HG03045 (cell line): ENCODE measurements around the gene CDHR1.
A peak's percentile ranks its signal among the peaks of the same experiment; 100 is the strongest.
"Not testable (repeated sequence)": the region's sequence is repeated elsewhere in the genome, so short reads cannot be mapped to it uniquely, and the experiment has no call there.

Source experiments
- ATAC-seq: cut with Tn5 transposase; IDR thresholded peaks from one replicate; pipeline ENCODE4 v1.9.1; 2021; ENCODE audit warnings: mild to moderate bottlenecking, moderate library complexity; ENCODE audit not compliant: unreplicated experiment

Gene CDHR1

GRCh38 chr10:84194424-84195043 is at the start of gene CDHR1:
CDHR1 (plus strand) TSS chr10:84194537; CDS start chr10:84194761, 224 bp downstream.
- ATAC-seq, result peak; percentile 76

DNA sequence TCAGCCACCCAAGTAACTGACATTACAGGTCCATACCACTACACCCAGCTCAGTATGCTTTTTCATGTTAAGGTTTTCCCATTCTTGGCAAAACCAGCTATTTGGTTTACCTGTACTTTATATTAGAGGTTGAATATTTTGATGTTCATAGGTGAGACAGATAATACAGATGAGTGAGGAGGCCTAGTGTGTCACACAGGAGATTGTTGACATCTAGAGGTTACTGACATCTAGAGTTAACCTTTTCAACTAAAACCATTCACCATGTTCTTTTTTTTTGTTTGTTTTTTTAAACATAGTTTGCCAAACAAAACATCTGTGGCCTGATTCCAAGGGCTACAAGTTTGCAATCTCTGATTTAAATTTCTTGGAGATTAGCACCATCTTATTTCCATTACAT is 47.0 kb upstream of the CDHR1 start:
- ATAC-seq, result no peak

DNA sequence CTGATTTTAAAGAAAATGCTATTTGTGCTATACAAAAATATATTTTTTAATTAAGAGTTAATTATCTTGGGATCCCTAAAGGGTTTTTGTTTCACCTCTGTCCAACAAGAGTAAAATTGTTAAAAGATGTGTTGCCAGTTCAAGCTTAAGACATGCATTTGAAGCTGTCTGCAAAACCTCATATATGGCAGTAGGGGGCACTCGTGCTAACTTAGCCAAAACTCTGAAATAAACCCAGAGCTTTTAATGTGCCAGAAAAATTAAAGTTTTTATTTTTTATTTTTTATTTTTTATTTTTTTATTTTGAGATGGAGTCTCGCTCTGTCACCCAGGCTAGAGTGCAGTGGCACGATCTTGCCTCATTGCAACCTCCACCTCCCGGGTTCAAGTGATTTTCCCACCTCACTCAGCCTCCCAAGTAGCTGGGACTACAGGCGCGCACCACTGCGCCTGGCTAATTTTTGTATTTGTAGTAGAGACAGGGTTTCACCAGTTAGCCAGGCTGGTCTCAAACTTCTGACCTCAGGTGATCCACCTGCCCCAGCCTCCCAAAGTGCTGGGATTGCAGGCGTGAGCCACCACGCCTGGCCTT is 46.2 kb upstream of the CDHR1 start:
- peak; percentile 53 for ATAC-seq

- no peak for ATAC-seq
Measured at GRCh38 chr10:84149854-84150253, 44.5 kb upstream of the CDHR1 start.

DNA sequence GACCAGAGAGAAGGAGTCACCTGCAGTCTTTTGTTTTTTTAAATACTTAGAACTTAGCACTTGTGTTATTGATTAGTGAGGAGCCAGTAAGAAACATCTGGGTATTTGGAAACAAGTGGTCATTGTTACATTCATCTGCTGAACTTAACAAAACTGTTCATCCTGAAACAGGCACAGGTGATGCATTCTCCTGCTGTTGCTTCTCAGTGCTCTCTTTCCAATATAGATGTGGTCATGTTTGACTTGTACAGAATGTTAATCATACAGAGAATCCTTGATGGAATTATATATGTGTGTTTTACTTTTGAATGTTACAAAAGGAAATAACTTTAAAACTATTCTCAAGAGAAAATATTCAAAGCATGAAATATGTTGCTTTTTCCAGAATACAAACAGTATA is 41.6 kb upstream of the CDHR1 start:
- ATAC-seq, result no peak

DNA sequence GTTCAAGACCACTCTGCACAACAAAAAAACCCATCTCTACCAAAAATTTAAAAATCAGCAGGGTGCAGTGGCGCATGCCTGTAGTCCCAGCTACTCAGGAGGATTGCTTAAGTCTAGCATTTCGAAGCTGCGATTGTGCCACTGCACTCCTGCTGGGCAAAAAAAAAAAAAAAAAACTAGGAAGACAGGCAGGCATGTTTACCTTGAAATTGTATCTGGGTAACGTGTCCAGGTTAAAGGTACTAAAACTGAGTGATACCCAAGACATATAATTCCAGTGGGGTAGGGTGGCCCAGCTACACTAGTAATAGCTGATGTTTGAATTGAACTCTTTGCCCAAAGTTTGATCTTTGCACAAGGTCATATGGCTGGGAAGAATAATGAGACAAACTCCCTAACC is 38.8 kb upstream of the CDHR1 start:
- no peak for ATAC-seq

DNA sequence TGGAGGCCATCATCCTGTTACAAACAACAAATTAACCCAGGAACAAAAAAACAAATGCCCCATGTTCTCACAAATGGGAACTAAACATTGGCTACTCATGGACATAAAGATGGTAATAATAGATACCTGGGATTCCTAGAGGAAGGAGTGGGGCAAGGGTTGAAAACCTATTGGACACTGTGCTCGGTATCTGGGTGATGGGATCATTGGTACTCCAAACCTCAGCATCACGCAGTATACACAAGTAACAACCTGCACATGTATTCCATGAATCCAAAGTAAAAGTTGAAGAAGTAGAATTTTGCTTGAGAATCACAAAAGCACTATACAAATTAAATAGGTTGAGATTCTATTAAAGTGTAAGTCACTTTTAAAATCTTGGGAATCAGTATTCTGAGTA is 38.3 kb upstream of the CDHR1 start:
- ATAC-seq, result no peak

DNA sequence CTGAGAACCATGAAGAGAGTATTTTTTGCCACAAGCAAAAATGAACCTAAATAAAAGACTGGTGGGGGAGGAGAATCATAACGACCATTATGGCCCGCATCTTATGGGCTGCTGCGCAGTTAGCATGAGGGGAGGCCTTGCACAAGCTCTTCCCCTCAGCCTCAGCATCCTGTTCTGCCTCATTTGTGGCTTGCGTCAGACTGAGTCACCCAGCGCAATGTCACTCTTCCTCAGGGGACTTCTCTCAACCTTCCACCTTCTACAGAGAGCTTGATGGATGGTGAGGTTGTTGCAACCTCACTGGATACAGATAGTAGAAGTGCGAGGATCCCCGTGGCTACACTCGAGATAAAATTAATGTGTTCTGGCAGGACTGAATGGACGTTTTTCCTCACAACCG is 37.6 kb upstream of the CDHR1 start:
- ATAC-seq, result no peak

DNA sequence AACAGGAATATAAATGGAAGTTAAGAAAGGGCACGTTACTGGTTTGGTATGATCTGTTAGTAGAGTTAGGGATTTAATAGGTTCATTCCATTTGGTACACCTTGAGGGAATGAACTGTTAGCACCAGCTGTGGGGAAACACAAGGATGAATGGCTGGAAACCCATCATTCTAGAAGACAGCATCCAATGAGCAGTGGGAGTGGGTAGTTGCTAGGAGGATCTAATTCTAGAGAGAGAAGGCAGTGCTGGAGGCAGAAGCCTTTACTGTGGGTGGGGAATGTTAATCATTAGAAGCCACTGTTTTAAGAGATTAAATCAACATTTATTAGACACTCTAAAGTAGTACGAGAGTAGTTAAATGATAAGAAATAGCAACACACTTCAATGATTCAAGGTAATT is 36.3 kb upstream of the CDHR1 start:
- no peak for ATAC-seq

DNA sequence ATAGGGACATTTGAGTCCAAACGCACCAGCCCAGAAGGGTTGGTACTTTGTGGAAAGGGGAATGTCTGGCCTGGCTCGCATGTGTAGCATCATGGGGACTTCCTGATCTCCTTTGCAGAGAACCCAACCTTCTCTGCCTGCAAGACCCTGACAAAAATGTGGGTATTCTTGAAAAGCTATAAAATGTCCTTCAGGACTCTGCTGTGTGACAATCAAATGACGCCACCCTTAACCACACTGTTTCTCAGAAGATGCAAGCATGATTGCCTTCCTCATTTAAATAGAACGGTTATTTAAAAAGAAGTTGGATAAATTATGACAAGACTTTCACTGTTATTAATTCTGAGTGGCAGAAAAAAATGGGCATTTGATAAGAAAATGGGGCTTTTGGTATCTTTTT is 35.8 kb upstream of the CDHR1 start:
- ATAC-seq, result no peak

DNA sequence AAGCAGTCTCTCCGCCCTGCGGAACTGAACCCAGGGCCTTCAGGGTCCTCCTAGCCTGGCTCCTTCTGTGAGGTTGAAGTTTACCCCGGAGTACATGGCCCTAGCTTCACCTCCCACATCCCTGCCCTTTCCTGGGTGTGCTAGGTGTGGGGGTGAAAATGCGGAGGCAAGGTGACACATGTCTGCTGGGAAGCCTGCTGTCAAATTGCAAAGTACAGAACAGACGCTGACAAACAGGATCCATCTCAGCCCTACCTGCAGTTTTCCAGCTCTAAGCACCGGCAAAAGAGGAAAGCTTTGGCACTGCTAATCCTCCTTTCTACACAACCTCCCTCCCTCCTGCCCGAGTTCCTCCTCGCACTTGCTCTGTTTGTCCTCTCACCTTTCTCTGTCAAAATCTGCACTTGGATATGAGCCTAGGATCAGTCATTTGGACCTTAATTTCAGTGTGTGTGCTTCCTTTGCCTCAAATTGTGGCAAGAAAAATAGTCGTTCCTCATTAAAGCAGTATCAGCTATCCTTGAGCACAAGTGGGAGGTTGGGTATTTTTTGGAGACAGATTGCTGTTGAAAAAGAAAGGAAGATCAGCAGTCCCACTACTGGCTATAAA is 35.2 kb upstream of the CDHR1 start:
- ATAC-seq, result no peak

DNA sequence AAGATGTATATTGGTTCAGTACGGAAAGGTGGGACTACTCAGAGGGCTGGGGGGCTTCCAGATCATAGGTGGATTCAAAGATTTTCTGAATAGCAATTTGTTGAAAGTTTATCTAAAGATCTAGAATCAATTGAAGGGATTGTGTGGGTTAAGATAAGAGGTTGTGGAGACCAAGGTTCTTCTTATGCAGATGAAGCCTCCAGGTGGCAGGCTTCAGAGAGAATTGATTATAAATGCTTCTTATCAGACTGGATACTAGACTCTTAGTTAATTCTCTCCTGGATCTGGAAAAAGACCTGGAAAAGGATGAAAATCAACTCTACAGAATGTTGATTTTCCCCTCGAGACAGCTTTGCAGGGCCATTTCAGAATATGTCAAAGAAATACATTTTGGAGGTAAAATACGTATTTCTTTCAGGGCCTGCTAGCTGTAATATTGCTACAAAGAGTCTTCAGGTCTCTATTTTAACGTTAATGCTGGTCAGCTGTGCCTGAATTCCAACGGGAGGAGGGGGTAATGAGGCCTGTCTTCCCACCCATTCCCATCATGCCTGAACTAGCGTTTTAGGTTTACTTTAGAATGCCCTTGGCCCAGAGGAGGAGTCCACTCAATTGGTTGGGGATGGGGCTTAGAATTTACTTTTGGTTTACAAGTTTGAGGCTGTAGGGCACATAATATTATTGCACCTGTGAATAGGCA is 33.5 kb upstream of the CDHR1 start:
- no peak for ATAC-seq

DNA sequence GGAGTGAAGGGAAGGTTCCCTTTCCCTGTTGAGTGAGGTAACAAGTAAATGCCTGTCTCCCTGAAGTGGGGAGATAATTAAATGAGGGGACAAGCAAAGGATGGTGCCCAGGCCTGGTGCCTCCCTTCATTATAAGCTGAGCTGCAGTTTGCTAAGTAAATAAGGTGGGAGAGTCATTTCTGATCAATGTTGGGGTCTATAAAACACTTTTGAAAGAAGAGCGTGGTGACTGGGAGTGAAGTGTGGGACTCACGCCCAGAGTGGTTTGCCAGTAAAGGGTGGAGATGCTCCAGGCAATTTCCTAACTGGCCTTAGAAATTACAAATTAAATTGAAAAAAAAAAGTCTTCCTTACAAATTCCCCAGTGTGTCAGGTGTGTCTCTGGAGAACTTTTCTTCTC is 30.3 kb upstream of the CDHR1 start:
- no peak for ATAC-seq

DNA sequence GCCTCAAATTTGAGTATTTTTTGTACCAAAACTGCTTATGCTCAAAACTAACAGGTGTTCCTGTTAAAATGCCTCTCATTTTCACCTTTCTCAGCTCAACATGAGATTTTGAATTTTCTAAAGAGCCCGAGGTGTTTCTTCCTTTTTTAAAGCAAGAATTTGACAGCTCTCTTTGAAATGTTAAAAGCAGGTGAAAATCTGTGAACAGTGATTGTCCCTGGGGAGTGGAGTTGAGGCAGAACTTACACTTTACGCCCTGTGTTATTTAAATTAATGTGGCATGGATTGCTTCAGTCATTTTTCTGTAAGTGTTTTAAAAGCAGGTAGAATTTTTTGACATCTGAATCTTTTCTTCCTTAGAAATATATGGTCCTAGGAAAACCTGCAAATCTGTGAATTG is 29.9 kb upstream of the CDHR1 start:
- ATAC-seq, result no peak

GRCh38 chr10:84166620-84167288 is 27.6 kb upstream of the CDHR1 start:
- peak; percentile 43 for ATAC-seq

- ATAC-seq, result peak; percentile 5
Measured at GRCh38 chr10:84167289-84167653, 27.1 kb upstream of the CDHR1 start.

GRCh38 chr10:84168382-84168781 is 26.0 kb upstream of the CDHR1 start:
- ATAC-seq, result not testable (repeated sequence)

GRCh38 chr10:84171237-84171636 is 23.1 kb upstream of the CDHR1 start:
- ATAC-seq, result not testable (repeated sequence)

DNA sequence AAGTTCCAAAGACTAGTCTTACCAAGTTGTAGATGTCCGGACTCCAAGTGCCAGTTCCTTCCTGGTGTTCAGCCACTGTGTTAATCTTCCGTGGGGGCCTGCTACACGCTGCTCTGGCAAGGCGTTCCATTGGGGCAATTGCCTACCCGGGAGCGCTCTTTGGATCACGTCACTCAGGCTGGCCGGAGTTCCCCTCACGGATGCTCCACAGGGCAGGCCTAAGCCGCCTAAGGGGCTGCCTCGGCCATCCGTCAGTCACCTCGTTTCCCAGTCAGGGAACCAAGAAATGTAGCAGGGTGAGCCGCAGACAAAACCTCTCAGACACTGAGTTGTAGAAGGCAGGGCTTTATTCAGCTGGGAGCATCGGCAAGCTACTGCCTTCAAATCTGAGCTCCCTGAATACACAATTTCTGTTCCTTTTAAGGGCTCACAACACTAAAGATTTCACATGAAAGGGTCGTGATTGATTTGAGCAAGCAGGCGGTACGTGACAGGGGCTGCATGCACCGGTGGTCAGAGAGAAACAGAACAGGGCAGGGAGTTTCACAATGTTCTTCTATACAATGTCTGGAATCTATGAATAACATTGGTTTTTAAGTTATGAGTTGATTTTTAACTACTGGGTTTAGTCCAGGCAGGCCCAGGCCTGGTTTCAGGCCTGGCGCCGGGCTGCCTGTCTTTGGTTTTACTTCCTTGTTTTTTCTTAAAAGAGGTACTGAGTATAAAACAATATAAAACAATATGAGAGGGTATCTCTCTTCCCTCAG is 22.5 kb upstream of the CDHR1 start:
- peak; percentile 45 for ATAC-seq

GRCh38 chr10:84172467-84173356 is 21.6 kb upstream of the CDHR1 start:
- ATAC-seq, result peak; percentile 60
